Posterior cingulate gyrus (tissue), 11 donors: ENCODE results near the gene TMEM200B.
"Not testable (repeated sequence)": the region's sequence is repeated elsewhere in the genome, so short reads cannot be mapped to it uniquely, and the experiment has no call there.

Experiments used
- DNase-seq, 10 donors: peaks; one replicate each; pipeline versions ENCODE4 v3.0.0 to v3.0.0-alpha.2; 2020 to 2021; ENCODE audit warnings: mixed read lengths in 3 of 10
- intact Hi-C: fragments of 100-400 bp; cut with DNase I; formaldehyde crosslinking; loops from one replicate; pipeline ENCODE4 v1.15.1; 2023

TMEM200B gene

GRCh38 chr1:29136391-29136915 is 12.8 kb upstream of the TMEM200B start:
- intact Hi-C loops = no loop called here
- DNase-seq = peak in 3 of 10 donors; percentile 29 to 86 (median 84)

GRCh38 chr1:29134695-29135028 is 11.0 kb upstream of the TMEM200B start:
- peak in 2 of 10 donors; percentile 57 for DNase-seq
- intact Hi-C loops = no loop called here

GRCh38 chr1:29133861-29134694 is 10.4 kb upstream of the TMEM200B start:
- intact Hi-C loops = no loop called here
- DNase-seq = peak in 2 of 10 donors; percentile 67 to 75

GRCh38 chr1:29131056-29131455 is 7.4 kb upstream of the TMEM200B start:
- intact Hi-C loops = not testable (repeated sequence)
- DNase-seq = peak in 2 of 10 donors; percentile 40 to 51

GRCh38 chr1:29129916-29130315 is 6.2 kb upstream of the TMEM200B start:
- intact Hi-C loops = no loop called here
- peak in 2 of 10 donors; percentile 2 to 20 for DNase-seq

- peak in 1 of 10 donors; percentile 47 for DNase-seq
- intact Hi-C loops = no loop called here
Observed at GRCh38 chr1:29128739-29129138, 5.0 kb upstream of the TMEM200B start.

GRCh38 chr1:29126198-29126597 is 2.5 kb upstream of the TMEM200B start:
- DNase-seq = no peak
- intact Hi-C loops = no loop called here

GRCh38 chr1:29125788-29126187 is 2.1 kb upstream of the TMEM200B start:
- intact Hi-C loops = no loop called here

GRCh38 chr1:29125237-29125641 is 1.5 kb upstream of the TMEM200B start:
- peak in 1 of 10 donors; percentile 80 for DNase-seq
- intact Hi-C loops = no loop called here

More at GRCh38 chr1:29125788-29126187, 2.1 kb upstream of the TMEM200B start:
- DNase-seq = peak in 1 of 10 donors; percentile 55

GRCh38 chr1:29124366-29125236 is 898 bp upstream of the TMEM200B start:
- intact Hi-C loops = no loop called here
- DNase-seq = peak in 2 of 10 donors; percentile 80 to 85

GRCh38 chr1:29123053-29123886 is 433 bp downstream of the TMEM200B start:
- intact Hi-C loops = no loop called here
- peak in 2 of 10 donors; percentile 81 to 87 for DNase-seq

GRCh38 chr1:29122682-29123052 is 1.0 kb downstream of the TMEM200B start:
- DNase-seq = peak in 3 of 10 donors; percentile 82 to 84 (median 84)
- intact Hi-C loops = no loop called here

GRCh38 chr1:29121936-29122681 is 1.6 kb downstream of the TMEM200B start:
- intact Hi-C loops = no loop called here
- peak in 3 of 10 donors; percentile 39 to 85 (median 77) for DNase-seq

GRCh38 chr1:29121516-29121935 is 2.2 kb downstream of the TMEM200B start:
- DNase-seq = no peak
- intact Hi-C loops = no loop called here

- intact Hi-C loops = no loop called here
- peak in 1 of 10 donors; percentile 80 for DNase-seq
Observed at GRCh38 chr1:29120947-29121485, 2.7 kb downstream of the TMEM200B start.

- peak in 2 of 10 donors; percentile 39 to 58 for DNase-seq
- intact Hi-C loops = no loop called here
Observed at GRCh38 chr1:29120367-29120766, 3.3 kb downstream of the TMEM200B start.

GRCh38 chr1:29119121-29119929 is 4.4 kb downstream of the TMEM200B start:
- intact Hi-C loops = no loop called here

GRCh38 chr1:29117381-29117780 is 6.3 kb downstream of the TMEM200B start:
- DNase-seq = no peak
- intact Hi-C loops = no loop called here

More at GRCh38 chr1:29119121-29119929, 4.4 kb downstream of the TMEM200B start:
- DNase-seq = peak in 3 of 10 donors; percentile 44 to 59 (median 54)
